ENCODE measurements around the gene AKAP5.
"Not testable (repeated sequence)": the region's sequence is repeated elsewhere in the genome, so short reads cannot be mapped to it uniquely, and the experiment has no call there.

Gene AKAP5

GRCh38 chr14:64504897-64505794 lies 39.8 kb downstream of the AKAP5 start:
- Mint-ChIP-seq H3K36me3 (peaks cover 8% of the 10 kb centered on the region), H3K27me3 (no peaks in the 10 kb centered on the region), H3K9me3 (no peaks in the 10 kb centered on the region)

GRCh38 chr14:64506721-64507120 lies 41.4 kb downstream of the AKAP5 start:
- ATAC-seq = no peak
- H3K9me3 Mint-ChIP-seq = no peaks in the 10 kb centered on the region
- H3K27ac Mint-ChIP-seq = peak overlapping the region; percentile 99
- no peaks in the 10 kb centered on the region for H3K27me3 Mint-ChIP-seq
- H3K4me3 Mint-ChIP-seq = peak overlapping the region; percentile 91
- H3K4me1 Mint-ChIP-seq = peaks cover 69% of the 10 kb centered on the region
- peaks cover 8% of the 10 kb centered on the region for H3K36me3 Mint-ChIP-seq

More at GRCh38 chr14:64504897-64505794, 39.8 kb downstream of the AKAP5 start:
- peak; percentile 63 for ATAC-seq
- peaks cover 68% of the 10 kb centered on the region for H3K4me1 Mint-ChIP-seq
- H3K27ac Mint-ChIP-seq = peak overlapping the region; percentile 99
- peak overlapping the region; percentile 91 for H3K4me3 Mint-ChIP-seq

GRCh38 chr14:64507376-64508156 lies 42.3 kb downstream of the AKAP5 start:
- H3K36me3 Mint-ChIP-seq = peaks cover 8% of the 10 kb centered on the region
- no peak for ATAC-seq
- no peaks in the 10 kb centered on the region for H3K27me3 Mint-ChIP-seq
- peak overlapping the region; percentile 99 for H3K27ac Mint-ChIP-seq
- H3K9me3 Mint-ChIP-seq = no peaks in the 10 kb centered on the region
- peaks cover 67% of the 10 kb centered on the region for H3K4me1 Mint-ChIP-seq
- H3K4me3 Mint-ChIP-seq = peak overlapping the region; percentile 91

- Mint-ChIP-seq H3K36me3 (peaks cover 9% of the 10 kb centered on the region), H3K9me3 (no peaks in the 10 kb centered on the region), H3K27ac (peak overlapping the region; percentile 99), H3K4me3 (peak overlapping the region; percentile 38), H3K4me1 (peaks cover 66% of the 10 kb centered on the region), H3K27me3 (no peaks in the 10 kb centered on the region)
- no peak for ATAC-seq
Observed at GRCh38 chr14:64508215-64508776, 43.0 kb downstream of the AKAP5 start.

- H3K4me3 Mint-ChIP-seq = peak overlapping the region; percentile 24
- peaks cover 16% of the 10 kb centered on the region for H3K36me3 Mint-ChIP-seq
Observed at GRCh38 chr14:64509036-64509435, 43.7 kb downstream of the AKAP5 start.

GRCh38 chr14:64510825-64511671 lies 45.7 kb downstream of the AKAP5 start:
- Mint-ChIP-seq H3K36me3 (peaks cover 9% of the 10 kb centered on the region), H3K4me3 (peak overlapping the region; percentile 43), H3K4me1 (peaks cover 73% of the 10 kb centered on the region), H3K9me3 (no peaks in the 10 kb centered on the region), H3K27ac (peak overlapping the region; percentile 44), H3K27me3 (no peaks in the 10 kb centered on the region)
- no peak for ATAC-seq

More at GRCh38 chr14:64509036-64509435, 43.7 kb downstream of the AKAP5 start:
- peak overlapping the region; percentile 44 for H3K27ac Mint-ChIP-seq
- ATAC-seq = no peak
- H3K27me3 Mint-ChIP-seq = no peaks in the 10 kb centered on the region
- H3K9me3 Mint-ChIP-seq = no peaks in the 10 kb centered on the region
- peaks cover 73% of the 10 kb centered on the region for H3K4me1 Mint-ChIP-seq

- Mint-ChIP-seq H3K4me1 (peaks cover 63% of the 10 kb centered on the region), H3K27ac (no peak overlapping the region)
Observed at GRCh38 chr14:64513271-64513670, 48.0 kb downstream of the AKAP5 start.

GRCh38 chr14:64515053-64515452 lies 49.8 kb downstream of the AKAP5 start:
- no peak for ATAC-seq
- Mint-ChIP-seq H3K36me3 (peaks cover 9% of the 10 kb centered on the region), H3K4me3 (no peak overlapping the region)

More at GRCh38 chr14:64513271-64513670, 48.0 kb downstream of the AKAP5 start:
- Mint-ChIP-seq H3K36me3 (peaks cover 9% of the 10 kb centered on the region), H3K27me3 (no peaks in the 10 kb centered on the region), H3K4me3 (no peak overlapping the region), H3K9me3 (no peaks in the 10 kb centered on the region)
- no peak for ATAC-seq

GRCh38 chr14:64516969-64517368 lies 51.7 kb downstream of the AKAP5 start:
- Mint-ChIP-seq H3K27ac (no peak overlapping the region), H3K4me3 (no peak overlapping the region), H3K36me3 (peaks cover 9% of the 10 kb centered on the region), H3K9me3 (no peaks in the 10 kb centered on the region), H3K27me3 (no peaks in the 10 kb centered on the region), H3K4me1 (peaks cover 29% of the 10 kb centered on the region)
- no peak for ATAC-seq

More at GRCh38 chr14:64515053-64515452, 49.8 kb downstream of the AKAP5 start:
- Mint-ChIP-seq H3K27me3 (no peaks in the 10 kb centered on the region), H3K4me1 (peaks cover 47% of the 10 kb centered on the region), H3K27ac (no peak overlapping the region), H3K9me3 (no peaks in the 10 kb centered on the region)

- H3K36me3 Mint-ChIP-seq, H3K27me3 Mint-ChIP-seq, H3K4me3 Mint-ChIP-seq, H3K9me3 Mint-ChIP-seq, ATAC-seq, H3K27ac Mint-ChIP-seq: not testable (repeated sequence)
- peaks cover 24% of the 10 kb centered on the region for H3K4me1 Mint-ChIP-seq
Observed at GRCh38 chr14:64517667-64518066, 52.4 kb downstream of the AKAP5 start.

GRCh38 chr14:64518229-64518628 lies 52.9 kb downstream of the AKAP5 start:
- ATAC-seq = no peak
- H3K27ac Mint-ChIP-seq = no peak overlapping the region
- H3K4me3 Mint-ChIP-seq = no peak overlapping the region

GRCh38 chr14:64520699-64521098 lies 55.4 kb downstream of the AKAP5 start:
- no peak for ATAC-seq

More at GRCh38 chr14:64518229-64518628, 52.9 kb downstream of the AKAP5 start:
- Mint-ChIP-seq H3K9me3 (no peaks in the 10 kb centered on the region), H3K4me1 (peaks cover 24% of the 10 kb centered on the region), H3K36me3 (peaks cover 9% of the 10 kb centered on the region), H3K27me3 (no peaks in the 10 kb centered on the region)

GRCh38 chr14:64522591-64523355 lies 57.5 kb downstream of the AKAP5 start:
- H3K27ac Mint-ChIP-seq = no peak overlapping the region
- H3K9me3 Mint-ChIP-seq = no peaks in the 10 kb centered on the region
- H3K4me3 Mint-ChIP-seq = no peak overlapping the region
- peaks cover 6% of the 10 kb centered on the region for H3K4me1 Mint-ChIP-seq
- ATAC-seq = no peak
- no peaks in the 10 kb centered on the region for H3K27me3 Mint-ChIP-seq
- peaks cover 16% of the 10 kb centered on the region for H3K36me3 Mint-ChIP-seq

More at GRCh38 chr14:64520699-64521098, 55.4 kb downstream of the AKAP5 start:
- peaks cover 8% of the 10 kb centered on the region for H3K4me1 Mint-ChIP-seq
- no peak overlapping the region for H3K27ac Mint-ChIP-seq
- no peaks in the 10 kb centered on the region for H3K27me3 Mint-ChIP-seq
- H3K4me3 Mint-ChIP-seq = no peak overlapping the region
- peaks cover 6% of the 10 kb centered on the region for H3K36me3 Mint-ChIP-seq
- H3K9me3 Mint-ChIP-seq = no peaks in the 10 kb centered on the region

Measured in stimulated activated memory B cell treated with anti-CD40 and anti-IgM and Interleukin-4, amounts not matched to agents 10 μg/mL and 1 μg/mL and 100 μg/mL, for 72 hours (primary cell).